ENCODE data around the gene GRID2.

GRID2 gene

GRCh38 chr4:93127489-93127888, 823.7 kb downstream of the GRID2 start:
- DNase-seq: no peak

DNA sequence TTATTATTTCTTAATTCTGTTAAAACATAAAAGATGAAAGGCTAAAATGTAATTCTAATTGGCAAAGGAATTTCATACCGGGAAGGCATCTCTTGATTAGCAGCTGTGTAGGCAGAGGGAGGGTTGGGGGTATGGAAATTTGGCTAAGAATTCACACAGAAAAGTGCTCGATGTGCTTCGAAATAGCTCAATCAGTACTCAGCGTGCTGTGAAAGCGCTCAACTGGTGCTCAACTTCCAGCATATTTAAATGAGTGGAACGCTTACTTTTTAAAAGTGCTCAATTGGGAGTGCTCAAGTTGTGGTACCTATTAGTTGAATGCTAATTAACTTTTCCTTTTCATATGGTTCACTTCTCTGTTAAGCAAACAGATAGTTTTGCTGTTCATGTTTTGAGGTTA, 828.9 kb downstream of the GRID2 start:
- DNase-seq: no peak

DNA sequence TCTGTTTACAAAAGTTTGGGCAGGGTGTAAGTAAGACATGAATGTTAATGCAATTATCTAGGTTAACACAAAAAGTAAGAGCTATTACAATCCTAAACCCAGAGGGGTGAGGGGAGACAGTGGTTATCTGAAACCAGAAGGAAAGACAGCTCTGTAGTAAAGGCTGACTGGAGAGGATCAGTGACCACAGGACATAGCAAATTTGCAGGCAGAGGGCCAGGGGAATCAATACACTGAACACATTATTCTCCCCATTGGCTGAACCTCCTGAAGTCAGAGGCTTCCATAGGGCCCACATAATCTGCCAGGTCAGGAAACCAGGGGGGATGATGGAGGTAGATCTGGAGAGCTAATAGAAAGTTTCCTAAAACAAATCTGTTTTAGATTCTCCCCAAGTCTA, 835.4 kb downstream of the GRID2 start:
- no peak for DNase-seq

- DNase-seq: no peak
These were observed 840.1 kb downstream of the GRID2 start for GRCh38 chr4:93143902-93144301.

GRCh38 chr4:93144644-93145043, 840.9 kb downstream of the GRID2 start:
- no peak for DNase-seq

- DNase-seq: no peak
These were observed 843.9 kb downstream of the GRID2 start for GRCh38 chr4:93147524-93148212.

DNA sequence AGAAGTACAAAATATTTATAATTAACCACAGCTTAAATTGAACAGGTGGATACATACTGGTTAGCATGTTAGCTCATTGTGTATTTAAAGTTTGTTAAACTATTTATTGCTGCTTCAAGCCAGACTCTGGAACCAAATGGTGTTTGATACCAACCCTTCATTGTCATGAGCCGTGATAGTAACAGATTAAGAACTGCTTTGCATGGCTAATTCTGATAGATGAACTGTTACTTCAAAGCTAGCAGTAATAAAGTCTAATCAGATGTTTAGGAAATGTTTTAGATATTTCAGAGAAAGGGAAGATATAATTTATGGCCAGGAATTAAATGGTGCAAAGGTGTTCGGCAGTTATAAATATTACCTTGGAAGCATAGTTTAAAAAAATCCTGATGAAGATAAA, 848.7 kb downstream of the GRID2 start:
- no peak for DNase-seq

GRCh38 chr4:93157986-93158385, 854.2 kb downstream of the GRID2 start:
- no peak for DNase-seq

- DNase-seq: no peak
These were observed 864.3 kb downstream of the GRID2 start for GRCh38 chr4:93168053-93168452.

- no peak for DNase-seq
These were observed 866.2 kb downstream of the GRID2 start for GRCh38 chr4:93169966-93170365.

DNA sequence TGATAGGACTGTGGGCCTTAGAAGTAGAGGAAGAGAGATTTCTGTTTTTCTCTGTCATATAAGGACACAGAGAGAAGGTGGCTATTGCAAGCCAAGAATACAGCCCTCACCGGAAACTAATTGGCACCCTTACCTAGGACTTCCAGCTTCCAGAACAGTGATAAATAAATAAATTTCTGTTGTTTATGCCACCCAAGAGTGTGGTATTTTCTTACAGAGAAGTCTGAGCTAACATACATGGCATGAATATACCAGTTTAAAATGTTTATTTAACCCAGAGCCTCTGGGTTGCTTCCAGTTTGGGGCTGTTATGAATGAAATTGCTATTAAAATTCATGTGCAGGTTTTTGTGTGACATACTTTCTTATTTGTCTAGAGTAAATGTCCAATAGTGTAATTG, 870.8 kb downstream of the GRID2 start:
- DNase-seq: no peak

- no peak for DNase-seq
These were observed 874.5 kb downstream of the GRID2 start for GRCh38 chr4:93178279-93178678.

DNA sequence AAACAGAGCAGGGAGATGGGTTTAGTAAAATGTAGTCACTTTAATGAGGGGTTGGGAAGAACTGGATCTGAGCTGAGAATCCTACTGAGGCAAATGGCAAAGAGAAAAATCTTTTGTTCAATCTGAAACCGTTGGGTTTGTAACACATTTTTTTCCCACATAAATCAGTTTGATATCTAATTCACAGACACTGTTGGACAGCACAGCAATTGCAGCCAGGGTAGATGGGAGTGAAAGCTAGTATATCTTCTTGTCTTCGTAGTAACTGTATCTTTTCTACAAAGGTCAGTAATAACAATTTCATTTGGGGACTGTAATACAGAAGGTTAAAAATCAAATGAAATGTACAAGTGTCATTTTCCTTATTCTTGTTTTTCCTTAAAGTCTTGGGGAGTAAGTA, 875.3 kb downstream of the GRID2 start:
- no peak for DNase-seq

GRCh38 chr4:93182722-93183121, 879.0 kb downstream of the GRID2 start:
- DNase-seq: no peak

DNA sequence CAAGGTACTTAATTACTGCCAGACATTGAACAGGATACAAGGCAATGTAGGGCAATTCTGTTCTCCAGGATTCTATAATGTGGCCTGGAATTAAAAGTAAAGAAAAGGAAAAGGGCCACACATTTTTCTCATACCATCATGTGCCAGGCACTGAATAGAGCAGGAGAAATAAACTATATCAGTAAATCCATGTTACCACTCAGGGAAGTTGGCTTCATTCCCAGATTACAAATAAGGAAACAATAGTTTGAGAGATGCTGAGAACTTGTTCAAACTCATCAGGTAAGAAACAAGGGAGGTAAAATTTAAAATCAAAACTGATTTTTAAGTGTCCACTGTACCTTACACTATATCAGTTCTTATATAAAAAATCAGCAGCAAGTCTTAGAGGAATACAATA, 879.8 kb downstream of the GRID2 start:
- no peak for DNase-seq

DNA sequence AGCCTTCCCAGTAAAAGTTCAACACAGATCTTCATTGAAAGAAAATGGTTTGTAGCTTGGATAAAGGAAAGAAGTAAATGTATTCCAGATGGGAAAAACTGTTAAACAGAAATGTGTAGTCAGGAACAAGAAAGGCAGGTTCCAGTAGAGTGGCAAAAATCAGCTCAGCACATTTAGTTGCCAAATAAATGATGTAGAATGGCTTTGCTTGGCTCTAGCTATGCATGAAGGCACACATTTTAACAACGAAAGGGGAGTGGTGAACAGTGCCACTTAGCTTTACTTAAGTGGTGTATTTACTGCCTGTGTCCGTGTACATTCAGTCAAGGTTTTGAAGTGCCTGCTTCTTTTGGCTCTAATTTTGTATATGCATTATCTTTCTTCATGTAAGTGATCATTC, 880.3 kb downstream of the GRID2 start:
- no peak for DNase-seq

GRCh38 chr4:93186846-93187245, 883.1 kb downstream of the GRID2 start:
- no peak for DNase-seq

DNA sequence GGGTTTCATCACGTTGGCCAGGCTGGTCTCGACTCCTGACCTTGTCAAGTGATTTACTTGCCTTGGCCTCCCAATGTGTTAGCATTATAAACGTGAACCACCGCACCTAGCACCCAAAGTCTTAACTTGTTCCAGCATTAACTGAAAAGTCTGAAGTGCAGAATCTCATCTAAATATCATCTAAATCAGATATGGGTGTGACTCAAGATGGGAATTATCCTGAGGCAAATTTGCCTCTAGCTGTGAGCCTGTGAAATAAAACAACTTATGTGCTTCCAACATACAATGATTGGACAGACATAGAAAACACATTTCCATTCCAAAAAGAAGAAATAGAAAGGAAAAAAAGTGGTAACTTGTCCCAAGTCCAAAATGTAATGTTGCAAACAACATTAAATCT, 883.7 kb downstream of the GRID2 start:
- no peak for DNase-seq

DNA sequence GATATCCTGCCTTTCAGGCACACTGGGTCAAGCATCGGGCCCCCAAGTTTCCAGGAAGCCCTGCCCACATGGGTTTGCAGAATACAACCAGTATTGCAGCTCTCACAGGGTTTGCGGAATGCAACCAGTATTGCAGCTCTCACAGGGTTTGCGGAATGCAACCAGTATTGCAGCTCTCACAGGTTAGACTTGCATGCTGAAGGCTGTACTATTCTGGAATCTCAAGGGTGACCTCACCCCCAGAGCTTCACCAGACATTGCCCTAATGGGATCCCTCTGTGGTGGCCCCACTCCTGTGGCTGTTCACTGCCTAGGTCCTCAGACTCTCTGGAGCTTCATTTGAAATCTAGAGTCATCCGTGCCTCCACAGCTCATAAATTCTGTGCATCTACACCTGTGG, 884.1 kb downstream of the GRID2 start:
- no peak for DNase-seq

DNA sequence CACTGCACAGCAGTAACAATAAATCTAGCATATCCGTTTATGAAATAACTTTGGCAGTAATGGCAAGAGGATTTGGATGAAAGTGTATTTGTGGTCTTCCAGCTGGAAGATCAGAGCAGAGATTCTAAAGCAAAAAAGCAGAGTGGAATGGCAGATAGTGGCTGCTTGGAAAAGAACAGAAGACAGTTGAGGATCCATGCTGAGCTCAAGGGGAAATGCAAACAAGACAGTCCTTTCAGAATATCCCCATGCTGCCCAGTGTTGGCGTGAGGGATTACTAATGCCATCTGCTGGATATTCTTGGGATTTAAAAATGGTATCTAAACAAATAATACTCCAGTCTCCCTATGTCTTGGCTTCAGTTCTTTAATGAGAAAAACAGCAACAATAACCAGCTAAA, 895.7 kb downstream of the GRID2 start:
- DNase-seq: peak; percentile 62 to 64

DNA sequence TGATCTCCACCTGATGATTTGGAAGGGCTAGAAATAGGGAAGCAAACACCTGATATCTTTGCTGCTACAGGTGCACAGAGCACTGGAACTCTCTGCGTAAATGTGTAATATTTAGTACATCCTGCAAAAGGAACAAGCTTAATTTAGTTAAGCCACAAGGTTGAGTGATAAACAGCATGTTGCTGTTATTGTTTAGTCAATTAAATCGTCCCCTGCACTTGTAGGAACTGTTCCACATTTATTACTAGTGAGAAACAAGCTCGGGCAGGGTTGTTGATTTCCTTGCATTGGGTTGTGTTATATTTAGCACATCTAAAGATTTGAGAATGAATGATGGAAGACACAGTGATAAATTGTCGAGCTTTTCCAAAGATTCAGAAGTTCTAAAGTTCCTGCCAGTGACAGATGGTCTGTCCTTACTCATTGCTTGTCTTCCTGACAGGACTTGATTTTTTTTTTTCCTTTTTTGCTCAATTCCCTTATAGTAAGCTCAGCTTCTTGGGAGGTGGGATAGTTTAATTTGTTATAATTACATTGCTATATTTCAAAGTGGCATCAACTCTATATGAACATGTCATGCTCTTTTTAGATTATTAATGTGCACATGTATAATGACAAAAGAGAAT, 897.8 kb downstream of the GRID2 start:
- DNase-seq: peak in 1 of 2 experiments; percentile 44

GRCh38 chr4:93203708-93204107, 899.9 kb downstream of the GRID2 start:
- DNase-seq: no peak

- no peak for DNase-seq
These were observed 908.5 kb downstream of the GRID2 start for GRCh38 chr4:93212250-93212649.

GRCh38 chr4:93216646-93217045, 912.9 kb downstream of the GRID2 start:
- DNase-seq: no peak

DNA sequence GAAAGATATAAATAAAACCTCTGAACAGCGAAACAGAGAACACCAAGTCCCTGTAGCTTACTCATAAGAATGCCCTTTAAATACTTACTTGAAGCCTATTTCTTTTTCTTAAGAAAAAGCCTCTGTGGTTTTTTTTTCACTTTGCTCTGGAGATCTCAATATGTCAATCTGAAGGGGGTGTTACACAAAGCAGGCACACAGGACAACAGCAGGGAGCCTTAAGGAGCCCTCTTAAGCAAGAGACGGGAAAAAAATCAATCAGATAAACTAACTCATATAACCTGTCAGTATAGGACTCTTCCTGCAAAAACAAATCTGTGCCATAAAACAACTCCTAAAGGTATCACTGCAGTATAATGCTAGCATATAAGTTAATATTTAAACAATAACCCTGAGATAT, 913.7 kb downstream of the GRID2 start:
- DNase-seq: no peak

Measured in cerebellar nuclear complex (tissue), 1 donor.